Stimulated activated CD8-positive, alpha-beta memory T cell treated with anti-CD3 and anti-CD28 coated beads, Interleukin-7, amount 100 ng/mL, for 24 hours (primary cell): ENCODE data around the gene RNF5.
"Not testable (repeated sequence)": the region's sequence is repeated elsewhere in the genome, so short reads cannot be mapped to it uniquely, and the experiment has no call there.

Experiments used
- DNase-seq: peaks from one replicate; pipeline ENCODE4 v3.0.0-alpha.2; 2020; ENCODE audit warnings: low read depth

Gene RNF5

GRCh38 chr6:32177788-32178546, at the start of gene RNF5:
TSS of gene RNF5 (plus strand) at chr6:32178405. CDS start at chr6:32178512, 107 bp downstream.
- peak; percentile 76 for DNase-seq

GRCh38 chr6:32128751-32129296, 49.4 kb upstream of the RNF5 start:
- no peak for DNase-seq

- no peak for DNase-seq
Observed at GRCh38 chr6:32129297-32130088, 48.7 kb upstream of the RNF5 start.

GRCh38 chr6:32131439-32131948, 46.7 kb upstream of the RNF5 start:
- no peak for DNase-seq

GRCh38 chr6:32132110-32132509, 46.1 kb upstream of the RNF5 start:
- DNase-seq, result no peak

GRCh38 chr6:32133786-32134185, 44.4 kb upstream of the RNF5 start:
- DNase-seq, result no peak

GRCh38 chr6:32137454-32137853, 40.8 kb upstream of the RNF5 start:
- DNase-seq, result no peak

- DNase-seq, result no peak
Observed at GRCh38 chr6:32139590-32139989, 38.6 kb upstream of the RNF5 start.

- DNase-seq, result no peak
Observed at GRCh38 chr6:32140420-32141046, 37.7 kb upstream of the RNF5 start.

- DNase-seq, result not testable (repeated sequence)
Observed at GRCh38 chr6:32144238-32144637, 34.0 kb upstream of the RNF5 start.

- DNase-seq, result no peak
Observed at GRCh38 chr6:32146287-32146686, 31.9 kb upstream of the RNF5 start.

GRCh38 chr6:32146687-32147086, 31.5 kb upstream of the RNF5 start:
- no peak for DNase-seq

- DNase-seq, result no peak
Observed at GRCh38 chr6:32147401-32148132, 30.6 kb upstream of the RNF5 start.

- DNase-seq, result no peak
Observed at GRCh38 chr6:32148289-32149091, 29.7 kb upstream of the RNF5 start.

- DNase-seq, result no peak
Observed at GRCh38 chr6:32149092-32149755, 29.0 kb upstream of the RNF5 start.

GRCh38 chr6:32149932-32150870, 28.0 kb upstream of the RNF5 start:
- no peak for DNase-seq

GRCh38 chr6:32151181-32151862, 26.9 kb upstream of the RNF5 start:
- no peak for DNase-seq
